Neuronal stem cell (in vitro differentiated cells): ENCODE results near the gene TRAPPC3L.

Experiments used
- DNase-seq: peaks from one replicate; pipeline ENCODE4 v3.0.0-alpha.2; 2013; ENCODE audit warnings: low spot score
- H2AFZ ChIP-seq: one replicate; pipeline ENCODE4 v1.6.1; 2013; ENCODE audit warnings: mild to moderate bottlenecking, low read length, inconsistent platforms
- H2AK5ac ChIP-seq: 2 replicates; pipeline ENCODE4 v1.6.1; 2013; ENCODE audit warnings: low read depth, mild to moderate bottlenecking, inconsistent platforms, low read length, moderate library complexity, mixed read lengths
- H2BK120ac ChIP-seq: 2 replicates; pipeline ENCODE4 v1.6.1; 2013; ENCODE audit warnings: low read depth, mild to moderate bottlenecking, inconsistent platforms, low read length, moderate library complexity, mixed read lengths
- H2BK12ac ChIP-seq: one replicate; pipeline ENCODE4 v1.6.1; 2013; ENCODE audit warnings: low read length, inconsistent platforms
- H2BK15ac ChIP-seq: 2 replicates; pipeline ENCODE4 v1.6.1; 2013; ENCODE audit warnings: mild to moderate bottlenecking, low read length, inconsistent platforms, mixed read lengths
- H2BK5ac ChIP-seq: one replicate; pipeline ENCODE4 v1.6.1; 2013; ENCODE audit warnings: inconsistent platforms, mild to moderate bottlenecking, low read length, moderate library complexity
- H3K14ac ChIP-seq: one replicate; pipeline ENCODE4 v1.6.1; 2013; ENCODE audit warnings: low read length, inconsistent platforms
- H3K18ac ChIP-seq: 2 replicates; pipeline ENCODE4 v1.6.1; 2013; ENCODE audit warnings: low read length, inconsistent platforms
- H3K23ac ChIP-seq: 2 replicates; pipeline ENCODE4 v1.6.1; 2013; ENCODE audit warnings: low read depth, mild to moderate bottlenecking, mixed read lengths, low read length, inconsistent platforms; ENCODE audit not compliant: poor library complexity
- H3K27ac ChIP-seq: replicated peaks from 3 replicates; pipeline ENCODE4 v1.5.1; 2013; ENCODE audit warnings: low read length, inconsistent platforms
- H3K27me3 ChIP-seq, 3 experiments: 2 replicates each; pipeline ENCODE4 v1.6.1; 2013; ENCODE audit warnings: low read length in 3 of 3, mild to moderate bottlenecking in 2 of 3, inconsistent platforms in 1 of 3, low read depth in 1 of 3, mixed read lengths in 1 of 3, moderate library complexity in 1 of 3; ENCODE audit not compliant: control insufficient read depth in 3 of 3, insufficient read depth in 3 of 3
- H3K36me3 ChIP-seq, 2 donors: replicated peaks in 1 of 2; 2 replicates each; pipeline ENCODE4 v1.6.1; 2013; ENCODE audit warnings: low read length in 2 of 2; ENCODE audit not compliant: control insufficient read depth in 2 of 2, insufficient read depth in 2 of 2
- H3K4ac ChIP-seq: 2 replicates; pipeline ENCODE4 v1.6.1; 2013; ENCODE audit warnings: inconsistent platforms, mild to moderate bottlenecking, low read length, moderate library complexity
- H3K4me1 ChIP-seq, 2 donors: 1 replicate in 1 of 2; 2 replicates in 1 of 2; pipeline ENCODE4 v1.6.1; 2013; ENCODE audit warnings: low read length in 2 of 2, low read depth in 1 of 2; ENCODE audit not compliant: control insufficient read depth in 2 of 2, insufficient read depth in 1 of 2
- H3K4me2 ChIP-seq: one replicate; pipeline ENCODE4 v1.6.1; 2013; ENCODE audit warnings: mild to moderate bottlenecking, low read length, inconsistent platforms; ENCODE audit not compliant: insufficient read depth, poor library complexity, severe bottlenecking
- H3K4me3 ChIP-seq, 2 donors: 2 replicates each; pipeline ENCODE4 v1.5.1; 2013; ENCODE audit warnings: low read length in 2 of 2, mild to moderate bottlenecking in 2 of 2, inconsistent platforms in 1 of 2, moderate library complexity in 1 of 2
- H3K79me1 ChIP-seq: one replicate; pipeline ENCODE4 v1.6.1; 2013; ENCODE audit warnings: low read depth, mild to moderate bottlenecking, inconsistent platforms, low read length, moderate library complexity
- H3K9ac ChIP-seq: one replicate; pipeline ENCODE4 v1.6.1; 2013; ENCODE audit warnings: mild to moderate bottlenecking, low read depth, low read length, inconsistent platforms; ENCODE audit not compliant: poor library complexity
- H3K9me3 ChIP-seq, 2 donors: replicated peaks in 1 of 2; 2 replicates each; pipeline versions ENCODE3 to v1.6.1; 2013; ENCODE audit warnings: low read length in 2 of 2, mild to moderate bottlenecking in 2 of 2, inconsistent platforms in 1 of 2, low read depth in 1 of 2, mixed read lengths in 1 of 2, moderate library complexity in 1 of 2; ENCODE audit not compliant: control insufficient read depth in 2 of 2, insufficient read depth in 1 of 2
- H4K8ac ChIP-seq: one replicate; pipeline ENCODE4 v1.6.1; 2013; ENCODE audit warnings: low read depth, mild to moderate bottlenecking, inconsistent platforms, low read length, moderate library complexity
- H4K91ac ChIP-seq: one replicate; pipeline ENCODE4 v1.6.1; 2013; ENCODE audit warnings: low read length, low read depth, mild to moderate bottlenecking, inconsistent platforms; ENCODE audit not compliant: poor library complexity
- WGBS, 2 donors: extraction: QIAGEN DNeasy Blood & Tissue Kit; methylation state at CpG; one replicate each; pipeline ENCODE4 v1.1.7; 2013; ENCODE audit warnings: missing lambda C conversion rate in 2 of 2, mixed read lengths in 1 of 2; ENCODE audit not compliant: insufficient read length in 2 of 2, insufficient replicate concordance in 1 of 2; ENCODE audit errors: extremely low coverage in 2 of 2; 5-methylcytosine and 5-hydroxymethylcytosine counted together

Gene TRAPPC3L

DNA sequence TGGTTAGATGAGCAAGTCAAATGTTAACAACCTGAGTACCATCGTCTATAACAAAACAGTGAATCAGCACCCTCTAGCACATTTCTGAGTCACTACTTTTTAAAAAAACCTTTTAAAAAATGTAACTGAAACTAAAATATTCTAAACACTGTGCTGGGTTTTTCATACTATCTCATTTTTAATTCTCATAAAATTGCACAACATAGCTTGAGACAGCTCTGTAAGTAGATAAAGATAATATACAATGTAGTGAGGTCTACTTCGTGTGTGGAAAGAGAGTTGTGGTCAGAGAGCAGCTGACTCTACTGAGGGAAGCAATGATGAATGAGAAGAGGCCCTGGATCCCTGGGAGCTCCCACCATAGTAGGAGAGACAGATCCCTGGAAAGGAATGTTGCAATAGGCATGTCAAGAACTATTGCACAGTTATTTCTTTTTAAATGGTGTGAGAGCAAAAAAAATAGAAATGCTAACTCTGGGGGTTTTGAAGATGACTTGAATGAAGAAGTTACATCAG, 97.9 kb downstream of the TRAPPC3L start:
- H2BK15ac ChIP-seq, result no peak overlapping the region
- H3K4me1 ChIP-seq, result peaks cover 2 to 15% of the 10 kb centered on the region in 2 donors
- no peak overlapping the region for H4K8ac ChIP-seq
- H3K23ac ChIP-seq, result no peak overlapping the region
- no peak overlapping the region for H2BK120ac ChIP-seq
- H3K14ac ChIP-seq, result no peak overlapping the region
- H3K36me3 ChIP-seq, result no peaks in the 10 kb centered on the region
- no peaks in the 10 kb centered on the region for H3K27me3 ChIP-seq
- no CpG with 5 or more reads among the region's 2 CpGs for WGBS, 2 donors
- no peak overlapping the region for H2BK12ac ChIP-seq
- no peak overlapping the region for H4K91ac ChIP-seq
- no peaks in the 10 kb centered on the region for H3K9me3 ChIP-seq
- H3K79me1 ChIP-seq, result no peaks in the 10 kb centered on the region
- H3K18ac ChIP-seq, result no peak overlapping the region
- H2AK5ac ChIP-seq, result no peak overlapping the region
- H2AFZ ChIP-seq, result no peak overlapping the region
- DNase-seq, result no peak
- H3K4me2 ChIP-seq, result no peak overlapping the region
- H3K4ac ChIP-seq, result no peak overlapping the region
- H3K9ac ChIP-seq, result no peak overlapping the region
- H2BK5ac ChIP-seq, result no peak overlapping the region
- H3K4me3 ChIP-seq, result no peak overlapping the region
- H3K27ac ChIP-seq, result no peak overlapping the region

DNA sequence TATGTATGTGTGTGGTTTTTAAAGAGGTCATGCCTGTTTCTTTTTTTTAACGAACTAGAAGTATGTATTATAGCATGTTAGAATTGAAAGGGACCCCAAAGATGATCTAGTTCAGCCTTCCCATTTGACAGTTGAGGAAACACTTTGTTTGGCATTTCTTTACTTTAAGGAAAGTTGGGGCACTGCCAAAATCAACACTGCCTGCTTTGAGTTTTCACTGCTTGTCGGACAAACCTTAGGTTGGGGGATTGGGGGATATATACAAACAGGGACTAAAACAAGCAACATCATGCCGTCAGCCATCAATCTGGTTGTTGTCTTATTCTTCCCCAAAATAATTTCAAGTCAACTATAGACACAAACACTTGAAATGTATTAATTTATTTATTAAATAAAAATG, 98.4 kb downstream of the TRAPPC3L start:
- H3K4me3 ChIP-seq, result no peak overlapping the region
- H3K9ac ChIP-seq, result no peak overlapping the region
- no peak overlapping the region for H3K18ac ChIP-seq
- no peak overlapping the region for H2BK12ac ChIP-seq
- H4K91ac ChIP-seq, result no peak overlapping the region
- no peak overlapping the region for H3K14ac ChIP-seq
- H2BK120ac ChIP-seq, result no peak overlapping the region
- H3K9me3 ChIP-seq, result no peaks in the 10 kb centered on the region
- no peak overlapping the region for H2AK5ac ChIP-seq
- H3K4me2 ChIP-seq, result no peak overlapping the region
- H3K36me3 ChIP-seq, result no peaks in the 10 kb centered on the region
- no CpG with 5 or more reads among the region's 3 CpGs for WGBS, 2 donors
- no peak for DNase-seq
- H3K23ac ChIP-seq, result no peak overlapping the region
- no peak overlapping the region for H2AFZ ChIP-seq
- no peaks in the 10 kb centered on the region for H3K79me1 ChIP-seq
- H3K4me1 ChIP-seq, result peaks cover 2 to 15% of the 10 kb centered on the region in 2 donors
- H3K27me3 ChIP-seq, result no peaks in the 10 kb centered on the region
- H2BK5ac ChIP-seq, result no peak overlapping the region
- H3K4ac ChIP-seq, result no peak overlapping the region
- H4K8ac ChIP-seq, result no peak overlapping the region
- H2BK15ac ChIP-seq, result no peak overlapping the region
- H3K27ac ChIP-seq, result no peak overlapping the region

DNA sequence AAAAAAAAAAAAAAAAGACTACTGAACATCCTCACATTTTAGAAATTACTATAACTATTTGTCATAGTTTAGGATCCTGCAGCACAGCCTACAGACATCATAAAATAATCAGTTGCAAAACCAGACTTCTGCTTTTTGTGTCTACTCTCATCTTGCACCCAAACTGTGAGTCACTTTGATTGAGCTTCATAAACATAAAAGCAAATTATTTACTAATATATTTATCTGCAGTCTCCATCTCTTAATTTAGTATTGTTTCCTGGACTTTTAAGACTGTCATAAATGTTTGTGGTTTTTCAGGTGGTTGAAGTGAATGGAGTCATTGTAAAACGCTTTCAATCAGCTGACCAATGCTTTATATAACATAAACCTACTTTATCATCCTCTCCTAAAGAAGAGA, 99.1 kb downstream of the TRAPPC3L start:
- Histone ChIP-seq H2BK5ac (no peak overlapping the region), H2BK15ac (no peak overlapping the region), H3K36me3 (no peaks in the 10 kb centered on the region), H3K4me2 (no peak overlapping the region), H3K4me1 (peaks cover 2 to 15% of the 10 kb centered on the region in 2 donors), H2BK12ac (no peak overlapping the region), H3K14ac (no peak overlapping the region), H3K4me3 (no peak overlapping the region), H3K27ac (no peak overlapping the region), H3K9me3 (no peaks in the 10 kb centered on the region), H2AFZ (no peak overlapping the region), H4K91ac (no peak overlapping the region), H3K79me1 (no peaks in the 10 kb centered on the region), H3K9ac (no peak overlapping the region), H3K27me3 (no peaks in the 10 kb centered on the region), H2BK120ac (no peak overlapping the region), H3K23ac (no peak overlapping the region), H3K4ac (no peak overlapping the region), H4K8ac (no peak overlapping the region), H2AK5ac (no peak overlapping the region), H3K18ac (no peak overlapping the region)
- WGBS, 2 donors, result no CpG with 5 or more reads among the region's 1 CpG
- no peak for DNase-seq

DNA sequence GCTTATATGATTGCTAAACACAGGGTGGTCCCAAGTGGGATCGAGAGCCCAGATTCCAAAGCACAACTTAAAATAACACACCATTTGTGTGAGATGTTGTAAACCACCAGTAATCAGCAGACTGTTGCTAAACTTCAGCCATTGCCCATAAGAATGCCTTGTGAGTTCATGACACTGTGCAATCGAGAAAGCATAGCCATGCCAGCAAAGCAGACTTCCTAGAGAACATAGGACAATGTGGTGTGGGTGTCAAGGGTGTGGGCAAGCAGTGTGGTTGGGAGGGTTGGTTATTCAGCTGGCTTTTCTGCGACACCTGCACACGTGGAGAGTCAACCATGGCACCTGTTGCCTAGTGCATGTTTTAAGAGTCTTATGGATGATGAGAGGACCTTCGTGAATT, 100.4 kb downstream of the TRAPPC3L start:
- Histone ChIP-seq H3K4me3 (no peak overlapping the region), H4K8ac (no peak overlapping the region), H3K79me1 (no peaks in the 10 kb centered on the region), H3K27me3 (no peaks in the 10 kb centered on the region), H4K91ac (no peak overlapping the region), H3K18ac (no peak overlapping the region), H2BK5ac (no peak overlapping the region), H3K4ac (no peak overlapping the region), H3K9ac (no peak overlapping the region), H2BK120ac (no peak overlapping the region), H3K14ac (no peak overlapping the region), H3K36me3 (no peaks in the 10 kb centered on the region), H3K4me1 (peaks cover 0 to 11% of the 10 kb centered on the region in 2 donors), H3K4me2 (no peak overlapping the region), H2BK15ac (no peak overlapping the region), H3K27ac (no peak overlapping the region), H3K23ac (no peak overlapping the region), H2AFZ (no peak overlapping the region), H2AK5ac (no peak overlapping the region), H3K9me3 (no peaks in the 10 kb centered on the region), H2BK12ac (no peak overlapping the region)
- no peak for DNase-seq
- WGBS, 2 donors, result no CpG with 5 or more reads among the region's 5 CpGs
